Measurements from ENCODE around the gene KLF16. TPM values are rescaled to one million over a fixed set of nuclear protein-coding genes. Genes with fewer than 3 reads are reported as not detected.
"Not testable (repeated sequence)": the region's sequence is repeated elsewhere in the genome, so short reads cannot be mapped to it uniquely, and the experiment has no call there.

Gene KLF16
- polyA plus RNA-seq, 4 donors: 7.8 to 18.6 (median 14.0) TPM

- Histone ChIP-seq H3K9me3 (ENCODE audit: control insufficient read depth in 2 of 2, insufficient read depth in 1 of 2, low read depth in 1 of 2, low read length in 1 of 2) (no peaks in the 10 kb centered on the region), H3K36me3 (ENCODE audit: control insufficient read depth in 3 of 3, insufficient read depth in 2 of 3, low read depth in 1 of 3, low read length in 3 of 3) (no peaks in the 10 kb centered on the region), H3K27me3 (ENCODE audit: control insufficient read depth in 3 of 3, insufficient read depth in 3 of 3, low read length in 3 of 3) (no peaks in the 10 kb centered on the region), H3K4me3 (ENCODE audit: low read depth in 1 of 3, low read length in 3 of 3) (no peak overlapping the region), H3K27ac (ENCODE audit: low read depth in 1 of 3, low read length in 2 of 3) (no peak overlapping the region), H3K4me1 (ENCODE audit: control insufficient read depth in 3 of 3, insufficient read depth in 2 of 3, low read depth in 1 of 3, low read length in 2 of 3) (peaks cover 0 to 8% (median 0%) of the 10 kb centered on the region in 3 donors)
- WGBS, 3 donors: 64 to 75% (median 74%) methylated on average over 13 of the region's 13 CpGs
- DNase-seq (no peak), FAIRE-seq (no peak)
These were observed 33.1 kb upstream of the KLF16 start for GRCh38 chr19:1896508-1896907.

- FAIRE-seq (no peak), DNase-seq (no peak)
- WGBS, 3 donors: 87 to 89% (median 87%) methylated on average over 17 of the region's 17 CpGs
These were observed 30.4 kb upstream of the KLF16 start for GRCh38 chr19:1893791-1894190.

GRCh38 chr19:1889907-1890306 lies 26.5 kb upstream of the KLF16 start:
- no peaks in the 10 kb centered on the region for H3K36me3 ChIP-seq (ENCODE audit: control insufficient read depth in 3 of 3, insufficient read depth in 2 of 3, low read depth in 1 of 3, low read length in 3 of 3)
- FAIRE-seq (no peak), DNase-seq (no peak)
- 94 to 100% (median 98%) methylated on average over 1 of the region's 1 CpG for WGBS, 3 donors
- H3K27me3 ChIP-seq (ENCODE audit: control insufficient read depth in 3 of 3, insufficient read depth in 3 of 3, low read length in 3 of 3): no peaks in the 10 kb centered on the region
- no peak overlapping the region for H3K27ac ChIP-seq (ENCODE audit: low read depth in 1 of 3, low read length in 2 of 3)
- no peaks in the 10 kb centered on the region for H3K9me3 ChIP-seq (ENCODE audit: control insufficient read depth in 2 of 2, insufficient read depth in 1 of 2, low read depth in 1 of 2, low read length in 1 of 2)
- H3K4me3 ChIP-seq (ENCODE audit: low read depth in 1 of 3, low read length in 3 of 3): no peak overlapping the region
- H3K4me1 ChIP-seq (ENCODE audit: control insufficient read depth in 3 of 3, insufficient read depth in 2 of 3, low read depth in 1 of 3, low read length in 2 of 3): no peaks in the 10 kb centered on the region

More at GRCh38 chr19:1893791-1894190, 30.4 kb upstream of the KLF16 start:
- H3K36me3 ChIP-seq (ENCODE audit: control insufficient read depth in 3 of 3, insufficient read depth in 2 of 3, low read depth in 1 of 3, low read length in 3 of 3): no peaks in the 10 kb centered on the region
- no peak overlapping the region for H3K27ac ChIP-seq (ENCODE audit: low read depth in 1 of 3, low read length in 2 of 3)
- H3K4me3 ChIP-seq (ENCODE audit: low read depth in 1 of 3, low read length in 3 of 3): no peak overlapping the region
- no peaks in the 10 kb centered on the region for H3K27me3 ChIP-seq (ENCODE audit: control insufficient read depth in 3 of 3, insufficient read depth in 3 of 3, low read length in 3 of 3)
- peaks cover 0 to 8% (median 0%) of the 10 kb centered on the region in 3 donors for H3K4me1 ChIP-seq (ENCODE audit: control insufficient read depth in 3 of 3, insufficient read depth in 2 of 3, low read depth in 1 of 3, low read length in 2 of 3)
- H3K9me3 ChIP-seq (ENCODE audit: control insufficient read depth in 2 of 2, insufficient read depth in 1 of 2, low read depth in 1 of 2, low read length in 1 of 2): no peaks in the 10 kb centered on the region

- Histone ChIP-seq H3K27me3 (ENCODE audit: control insufficient read depth in 3 of 3, insufficient read depth in 3 of 3, low read length in 3 of 3) (no peaks in the 10 kb centered on the region), H3K4me1 (ENCODE audit: control insufficient read depth in 3 of 3, insufficient read depth in 2 of 3, low read depth in 1 of 3, low read length in 2 of 3) (peaks cover 0 to 11% (median 0%) of the 10 kb centered on the region in 3 donors), H3K27ac (ENCODE audit: low read depth in 1 of 3, low read length in 2 of 3) (no peak overlapping the region), H3K4me3 (ENCODE audit: low read depth in 1 of 3, low read length in 3 of 3) (no peak overlapping the region), H3K9me3 (ENCODE audit: control insufficient read depth in 2 of 2, insufficient read depth in 1 of 2, low read depth in 1 of 2, low read length in 1 of 2) (no peaks in the 10 kb centered on the region), H3K36me3 (ENCODE audit: control insufficient read depth in 3 of 3, insufficient read depth in 2 of 3, low read depth in 1 of 3, low read length in 3 of 3) (peaks cover 0 to 5% (median 0%) of the 10 kb centered on the region in 3 donors)
- 83 to 92% (median 85%) methylated on average over 5 of the region's 5 CpGs for WGBS, 3 donors
- FAIRE-seq (no peak), DNase-seq (no peak)
These were observed 25.0 kb upstream of the KLF16 start for GRCh38 chr19:1888385-1888784.

GRCh38 chr19:1886360-1886759 lies 23.0 kb upstream of the KLF16 start:
- H3K27me3 ChIP-seq (ENCODE audit: control insufficient read depth in 3 of 3, insufficient read depth in 3 of 3, low read length in 3 of 3); FAIRE-seq: not testable (repeated sequence)
- WGBS, 3 donors: 91 to 93% (median 92%) methylated on average over 15 of the region's 15 CpGs

GRCh38 chr19:1885398-1886119 lies 22.2 kb upstream of the KLF16 start, which contains the start of gene ABHD17A:
Gene ABHD17A (minus strand): TSS chr19:1885496. CDS start chr19:1881566, 3,930 bp downstream.
- DNase-seq: peak; percentile 92 to 96
- not testable (repeated sequence) for H3K9me3 ChIP-seq (ENCODE audit: control insufficient read depth in 2 of 2, insufficient read depth in 1 of 2, low read depth in 1 of 2, low read length in 1 of 2); FAIRE-seq; H3K27me3 ChIP-seq (ENCODE audit: control insufficient read depth in 3 of 3, insufficient read depth in 3 of 3, low read length in 3 of 3)
- peaks cover 0 to 13% (median 5%) of the 10 kb centered on the region in 3 donors for H3K4me1 ChIP-seq (ENCODE audit: control insufficient read depth in 3 of 3, insufficient read depth in 2 of 3, low read depth in 1 of 3, low read length in 2 of 3)
- H3K36me3 ChIP-seq (ENCODE audit: control insufficient read depth in 3 of 3, insufficient read depth in 2 of 3, low read depth in 1 of 3, low read length in 3 of 3): peaks cover 0 to 28% (median 0%) of the 10 kb centered on the region in 3 donors
- H3K27ac ChIP-seq (ENCODE audit: low read depth in 1 of 3, low read length in 2 of 3): peak within 1 kb of the TSS; percentile 76 to 80 (median 77)
- 19 to 25% (median 24%) methylated on average over 37 to 46 of the region's 46 CpGs for WGBS, 3 donors
- H3K4me3 ChIP-seq (ENCODE audit: low read depth in 1 of 3, low read length in 3 of 3): peak within 1 kb of the TSS; percentile 83 to 98 (median 90)

More at GRCh38 chr19:1886360-1886759, 23.0 kb upstream of the KLF16 start:
- H3K27ac ChIP-seq (ENCODE audit: low read depth in 1 of 3, low read length in 2 of 3); H3K9me3 ChIP-seq (ENCODE audit: control insufficient read depth in 2 of 2, insufficient read depth in 1 of 2, low read depth in 1 of 2, low read length in 1 of 2); DNase-seq; H3K4me3 ChIP-seq (ENCODE audit: low read depth in 1 of 3, low read length in 3 of 3): not testable (repeated sequence)
- peaks cover 0 to 23% (median 0%) of the 10 kb centered on the region in 3 donors for H3K36me3 ChIP-seq (ENCODE audit: control insufficient read depth in 3 of 3, insufficient read depth in 2 of 3, low read depth in 1 of 3, low read length in 3 of 3)
- peaks cover 0 to 13% (median 5%) of the 10 kb centered on the region in 3 donors for H3K4me1 ChIP-seq (ENCODE audit: control insufficient read depth in 3 of 3, insufficient read depth in 2 of 3, low read depth in 1 of 3, low read length in 2 of 3)

GRCh38 chr19:1884719-1885334 lies 21.4 kb upstream of the KLF16 start:
- Histone ChIP-seq H3K4me3 (ENCODE audit: low read depth in 1 of 3, low read length in 3 of 3) (peak overlapping the region; percentile 83 to 98 (median 90)), H3K36me3 (ENCODE audit: control insufficient read depth in 3 of 3, insufficient read depth in 2 of 3, low read depth in 1 of 3, low read length in 3 of 3) (peaks cover 0 to 35% (median 0%) of the 10 kb centered on the region in 3 donors), H3K4me1 (ENCODE audit: control insufficient read depth in 3 of 3, insufficient read depth in 2 of 3, low read depth in 1 of 3, low read length in 2 of 3) (peaks cover 0 to 13% (median 5%) of the 10 kb centered on the region in 3 donors), H3K9me3 (ENCODE audit: control insufficient read depth in 2 of 2, insufficient read depth in 1 of 2, low read depth in 1 of 2, low read length in 1 of 2) (no peaks in the 10 kb centered on the region), H3K27ac (ENCODE audit: low read depth in 1 of 3, low read length in 2 of 3) (peak overlapping the region; percentile 76 to 80 (median 77)), H3K27me3 (ENCODE audit: control insufficient read depth in 3 of 3, insufficient read depth in 3 of 3, low read length in 3 of 3) (no peaks in the 10 kb centered on the region)
- WGBS, 3 donors: 0 to 1% (median 0%) methylated on average over 22 to 56 of the region's 56 CpGs
- no peak for FAIRE-seq
- DNase-seq: peak in 1 of 2 donors; percentile 45

GRCh38 chr19:1884291-1884718 lies 20.9 kb upstream of the KLF16 start:
- no peaks in the 10 kb centered on the region for H3K27me3 ChIP-seq (ENCODE audit: control insufficient read depth in 3 of 3, insufficient read depth in 3 of 3, low read length in 3 of 3)
- peaks cover 0 to 35% (median 0%) of the 10 kb centered on the region in 3 donors for H3K36me3 ChIP-seq (ENCODE audit: control insufficient read depth in 3 of 3, insufficient read depth in 2 of 3, low read depth in 1 of 3, low read length in 3 of 3)
- peak; percentile 50 to 65 for DNase-seq
- 0 to 3% (median 0%) methylated on average over 11 of the region's 11 CpGs for WGBS, 3 donors
- no peaks in the 10 kb centered on the region for H3K9me3 ChIP-seq (ENCODE audit: control insufficient read depth in 2 of 2, insufficient read depth in 1 of 2, low read depth in 1 of 2, low read length in 1 of 2)
- peaks cover 0 to 13% (median 5%) of the 10 kb centered on the region in 3 donors for H3K4me1 ChIP-seq (ENCODE audit: control insufficient read depth in 3 of 3, insufficient read depth in 2 of 3, low read depth in 1 of 3, low read length in 2 of 3)
- no peak for FAIRE-seq
- H3K27ac ChIP-seq (ENCODE audit: low read depth in 1 of 3, low read length in 2 of 3): peak overlapping the region; percentile 76 to 80 (median 77)
- H3K4me3 ChIP-seq (ENCODE audit: low read depth in 1 of 3, low read length in 3 of 3): peak overlapping the region; percentile 83 to 98 (median 90)

All from small intestine (tissue), 7 donors.